ENCODE results near the gene MBD2.

GRCh38 chr18:54181856-54182602 lies 42.4 kb downstream of the MBD2 start:
- no peak for TF ChIP-seq CTCF (IDR thresholded peaks at IDR 0.05)
- no peak for TF ChIP-seq POLR2A (IDR thresholded peaks at IDR 0.05)

Measured in right lobe of liver (tissue), 4 donors.